Liver (tissue), 9 donors: ENCODE results near the gene LASP1. TPM values are rescaled to one million over a fixed set of nuclear protein-coding genes. Genes with fewer than 3 reads are reported as not detected.

Experiments used
- DNase-seq: peaks from one replicate; pipeline ENCODE4 v3.0.0-alpha.2; 2017; ENCODE audit warnings: low spot score
- H3K27ac ChIP-seq, 2 donors: one replicate each; pipeline ENCODE4 v1.7.0; 2013; ENCODE audit warnings: inconsistent platforms in 2 of 2, low read length in 2 of 2, control low read depth in 1 of 2, low read depth in 1 of 2, mild to moderate bottlenecking in 1 of 2
- H3K27me3 ChIP-seq, 4 donors: one replicate each; pipeline versions ENCODE4 v1.6.1 to v1.7.0; 2013; ENCODE audit warnings: low read length in 3 of 4, inconsistent platforms in 1 of 4, mild to moderate bottlenecking in 1 of 4, moderate library complexity in 1 of 4; ENCODE audit not compliant: control insufficient read depth in 4 of 4, insufficient read depth in 4 of 4
- H3K36me3 ChIP-seq, 4 donors: one replicate each; pipeline versions ENCODE4 v1.6.1 to v1.7.0; 2013; ENCODE audit warnings: low read length in 3 of 4, mild to moderate bottlenecking in 3 of 4, low read depth in 1 of 4, moderate library complexity in 1 of 4; ENCODE audit not compliant: control insufficient read depth in 4 of 4, insufficient read depth in 3 of 4
- H3K4me1 ChIP-seq, 4 donors: one replicate each; pipeline versions ENCODE4 v1.6.1 to v1.7.0; 2013; ENCODE audit warnings: low read length in 3 of 4, mild to moderate bottlenecking in 3 of 4, moderate library complexity in 1 of 4; ENCODE audit not compliant: control insufficient read depth in 4 of 4, insufficient read depth in 4 of 4
- H3K4me3 ChIP-seq, 3 donors: one replicate each; pipeline versions ENCODE4 v1.6.1 to v1.7.0; 2013; ENCODE audit warnings: low read length in 3 of 3, control low read depth in 1 of 3, low read depth in 1 of 3, mild to moderate bottlenecking in 1 of 3
- H3K9ac ChIP-seq, 2 donors: one replicate each; pipeline ENCODE4 v1.7.0; 2013; ENCODE audit warnings: low read length in 2 of 2, mild to moderate bottlenecking in 2 of 2, moderate library complexity in 2 of 2, control low read depth in 1 of 2, low read depth in 1 of 2
- H3K9me3 ChIP-seq, 4 donors: one replicate each; pipeline versions ENCODE4 v1.6.1 to v1.7.0; 2013; ENCODE audit warnings: low read length in 3 of 4; ENCODE audit not compliant: control insufficient read depth in 4 of 4
- ATF3 ChIP-seq: IDR thresholded peaks from 2 replicates; pipeline ENCODE4 v1.6.1; 2016; ENCODE audit warnings: antibody characterized with exemption
- CTCF ChIP-seq: fragments of 150-350 bp; IDR thresholded peaks from 2 replicates; pipeline ENCODE4 v1.5.1; 2017; ENCODE audit warnings: improper control_type of control experiment, low read depth, low read length; ENCODE audit not compliant: missing input control
- EGR1 ChIP-seq, 2 donors: IDR thresholded peaks; 2 replicates each; pipeline ENCODE4 v1.6.1; 2016 to 2018; ENCODE audit warnings: antibody characterized with exemption in 2 of 2, low read depth in 2 of 2
- FOXA1 ChIP-seq: IDR thresholded peaks from 2 replicates; pipeline ENCODE4 v1.6.1; 2016; ENCODE audit warnings: antibody characterized with exemption
- FOXA2 ChIP-seq: IDR thresholded peaks from 2 replicates; pipeline ENCODE4 v1.6.1; 2016; ENCODE audit warnings: antibody characterized with exemption
- GABPA ChIP-seq, 2 donors: IDR thresholded peaks in 1 of 2; conservative IDR thresholded peaks in 1 of 2; 2 replicates each; pipeline ENCODE4 v1.6.1; 2016; ENCODE audit warnings: antibody characterized with exemption in 2 of 2, mild to moderate bottlenecking in 1 of 2, moderate library complexity in 1 of 2
- HNF4A ChIP-seq, 2 donors: conservative IDR thresholded peaks; 2 replicates each; pipeline ENCODE4 v1.6.1; 2016; ENCODE audit warnings: antibody characterized with exemption in 2 of 2, mild to moderate bottlenecking in 2 of 2
- HNF4G ChIP-seq: IDR thresholded peaks from 2 replicates; pipeline ENCODE4 v1.6.1; 2016; ENCODE audit warnings: antibody characterized with exemption
- JUND ChIP-seq, 2 donors: IDR thresholded peaks; 2 replicates each; pipeline ENCODE4 v1.6.1; 2016; ENCODE audit warnings: antibody characterized with exemption in 2 of 2
- NR2F2 ChIP-seq: IDR thresholded peaks from 2 replicates; pipeline ENCODE4 v1.6.1; 2016; ENCODE audit warnings: antibody characterized with exemption
- RAD21 ChIP-seq, 2 donors: IDR thresholded peaks; 2 replicates each; pipeline ENCODE4 v1.6.1; 2016; ENCODE audit warnings: antibody characterized with exemption in 2 of 2, mild to moderate bottlenecking in 2 of 2
- RXRA ChIP-seq, 2 donors: IDR thresholded peaks; 2 replicates each; pipeline ENCODE4 v1.6.1; 2017 to 2018; ENCODE audit warnings: antibody characterized with exemption in 2 of 2, mild to moderate bottlenecking in 1 of 2
- SP1 ChIP-seq: IDR thresholded peaks from 2 replicates; pipeline ENCODE4 v1.6.1; 2018; ENCODE audit warnings: antibody characterized with exemption, mild to moderate bottlenecking
- TAF1 ChIP-seq: conservative IDR thresholded peaks from 2 replicates; pipeline ENCODE4 v1.6.1; 2016; ENCODE audit warnings: antibody characterized with exemption, mild to moderate bottlenecking
- YY1 ChIP-seq: IDR thresholded peaks from 2 replicates; pipeline ENCODE4 v1.6.1; 2016; ENCODE audit warnings: antibody characterized with exemption, mild to moderate bottlenecking
- WGBS: extraction: QIAGEN DNeasy Blood & Tissue Kit; methylation state at CpG from one replicate; pipeline ENCODE4 v1.1.7; 2013; 5-methylcytosine and 5-hydroxymethylcytosine counted together
- polyA plus RNA-seq, 2 donors: library from polyadenylated mRNA; stranded (reverse) in 1 of 2; unstranded in 1 of 2; fragments of 200-250 nt in 1 of 2; fragments of >200 nt in 1 of 2; fragmentation: Nextera tagmentation in 1 of 2; extraction: Ambion mirVana in 1 of 2; gene quantifications; one replicate each; pipeline versions ENCODE4 v1.2.1 to v1.2.3, GENCODE V29; 2013 to 2015
- total RNA-seq, 2 donors: library from RNA; depleted of rRNA; stranded (reverse); fragments of >200 nt; gene quantifications; one replicate each; pipeline ENCODE4 v1.2.3, GENCODE V29; 2014
- TF ChIP-seq, protein P1 (sequence below): IDR thresholded peaks from 2 replicates; pipeline ENCODE4 v1.6.1; 2016; ENCODE audit warnings: antibody characterized with exemption
- TF ChIP-seq, protein P2 (sequence below): IDR thresholded peaks from 2 replicates; pipeline ENCODE4 v1.6.1; 2016; ENCODE audit warnings: antibody characterized with exemption
- TF ChIP-seq, protein P3 (sequence below): IDR thresholded peaks from 2 replicates; pipeline ENCODE4 v1.6.1; 2016; ENCODE audit warnings: antibody characterized with exemption, mild to moderate bottlenecking
- donor health status: healthy.
- donor health status: healthy.
- donor health status: healthy.
- donor health status: healthy.
- donor health status: healthy.

Gene LASP1
- total and polyA plus RNA-seq, 4 donors: 18.2 to 77.7 (median 68.4) TPM

GRCh38 chr17:38867968-38868816 lies 1.7 kb upstream of the LASP1 start:
- peaks cover 0 to 30% (median 22%) of the 10 kb centered on the region in 4 donors for H3K4me1 ChIP-seq
- no peak for DNase-seq
- TF ChIP-seq NR2F2 (peak; percentile 81), SP1 (no peak), RXRA (IDR thresholded peaks at IDR 0.05) (peak; percentile 18 to 39), CTCF (no peak)
- no peaks in the 10 kb centered on the region for H3K27me3 ChIP-seq
- H3K9ac ChIP-seq: peak overlapping the region; percentile 56 to 69
- peak overlapping the region; percentile 74 to 88 (median 76) for H3K4me3 ChIP-seq
- H3K27ac ChIP-seq: peak overlapping the region; percentile 95 to 96
- WGBS: 39% methylated on average over 25 of the region's 25 CpGs
- no peaks in the 10 kb centered on the region for H3K9me3 ChIP-seq
- H3K36me3 ChIP-seq: no peaks in the 10 kb centered on the region

- peak; percentile 96 for DNase-seq
- TF ChIP-seq HNF4G: no peak
- no peak for TF ChIP-seq FOXA2
- TF ChIP-seq FOXA1: peak; percentile 10
- no peak for TF ChIP-seq EGR1 (IDR thresholded peaks at IDR 0.05; ENCODE audit: low read depth in 2 of 2)
- TF ChIP-seq CTCF: no peak
- peak; percentile 75 for TF ChIP-seq NR2F2
- peak in 1 of 2 donors; percentile 5 for TF ChIP-seq RAD21 (IDR thresholded peaks at IDR 0.05)
- no peak for TF ChIP-seq SP1
- TF ChIP-seq, protein P1, sequence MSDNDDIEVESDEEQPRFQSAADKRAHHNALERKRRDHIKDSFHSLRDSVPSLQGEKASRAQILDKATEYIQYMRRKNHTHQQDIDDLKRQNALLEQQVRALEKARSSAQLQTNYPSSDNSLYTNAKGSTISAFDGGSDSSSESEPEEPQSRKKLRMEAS: peak; percentile 44
- no peak for TF ChIP-seq JUND (IDR thresholded peaks at IDR 0.05)
- no peak for TF ChIP-seq GABPA (IDR thresholded peaks at IDR 0.05 in 1 of 2, conservative IDR thresholded peaks at IDR 0.05 in 1 of 2)
- TF ChIP-seq, protein P2, sequence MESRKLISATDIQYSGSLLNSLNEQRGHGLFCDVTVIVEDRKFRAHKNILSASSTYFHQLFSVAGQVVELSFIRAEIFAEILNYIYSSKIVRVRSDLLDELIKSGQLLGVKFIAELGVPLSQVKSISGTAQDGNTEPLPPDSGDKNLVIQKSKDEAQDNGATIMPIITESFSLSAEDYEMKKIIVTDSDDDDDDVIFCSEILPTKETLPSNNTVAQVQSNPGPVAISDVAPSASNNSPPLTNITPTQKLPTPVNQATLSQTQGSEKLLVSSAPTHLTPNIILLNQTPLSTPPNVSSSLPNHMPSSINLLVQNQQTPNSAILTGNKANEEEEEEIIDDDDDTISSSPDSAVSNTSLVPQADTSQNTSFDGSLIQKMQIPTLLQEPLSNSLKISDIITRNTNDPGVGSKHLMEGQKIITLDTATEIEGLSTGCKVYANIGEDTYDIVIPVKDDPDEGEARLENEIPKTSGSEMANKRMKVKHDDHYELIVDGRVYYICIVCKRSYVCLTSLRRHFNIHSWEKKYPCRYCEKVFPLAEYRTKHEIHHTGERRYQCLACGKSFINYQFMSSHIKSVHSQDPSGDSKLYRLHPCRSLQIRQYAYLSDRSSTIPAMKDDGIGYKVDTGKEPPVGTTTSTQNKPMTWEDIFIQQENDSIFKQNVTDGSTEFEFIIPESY: peak; percentile 29
- peak; percentile 99 for TF ChIP-seq ATF3
- TF ChIP-seq, protein P3, sequence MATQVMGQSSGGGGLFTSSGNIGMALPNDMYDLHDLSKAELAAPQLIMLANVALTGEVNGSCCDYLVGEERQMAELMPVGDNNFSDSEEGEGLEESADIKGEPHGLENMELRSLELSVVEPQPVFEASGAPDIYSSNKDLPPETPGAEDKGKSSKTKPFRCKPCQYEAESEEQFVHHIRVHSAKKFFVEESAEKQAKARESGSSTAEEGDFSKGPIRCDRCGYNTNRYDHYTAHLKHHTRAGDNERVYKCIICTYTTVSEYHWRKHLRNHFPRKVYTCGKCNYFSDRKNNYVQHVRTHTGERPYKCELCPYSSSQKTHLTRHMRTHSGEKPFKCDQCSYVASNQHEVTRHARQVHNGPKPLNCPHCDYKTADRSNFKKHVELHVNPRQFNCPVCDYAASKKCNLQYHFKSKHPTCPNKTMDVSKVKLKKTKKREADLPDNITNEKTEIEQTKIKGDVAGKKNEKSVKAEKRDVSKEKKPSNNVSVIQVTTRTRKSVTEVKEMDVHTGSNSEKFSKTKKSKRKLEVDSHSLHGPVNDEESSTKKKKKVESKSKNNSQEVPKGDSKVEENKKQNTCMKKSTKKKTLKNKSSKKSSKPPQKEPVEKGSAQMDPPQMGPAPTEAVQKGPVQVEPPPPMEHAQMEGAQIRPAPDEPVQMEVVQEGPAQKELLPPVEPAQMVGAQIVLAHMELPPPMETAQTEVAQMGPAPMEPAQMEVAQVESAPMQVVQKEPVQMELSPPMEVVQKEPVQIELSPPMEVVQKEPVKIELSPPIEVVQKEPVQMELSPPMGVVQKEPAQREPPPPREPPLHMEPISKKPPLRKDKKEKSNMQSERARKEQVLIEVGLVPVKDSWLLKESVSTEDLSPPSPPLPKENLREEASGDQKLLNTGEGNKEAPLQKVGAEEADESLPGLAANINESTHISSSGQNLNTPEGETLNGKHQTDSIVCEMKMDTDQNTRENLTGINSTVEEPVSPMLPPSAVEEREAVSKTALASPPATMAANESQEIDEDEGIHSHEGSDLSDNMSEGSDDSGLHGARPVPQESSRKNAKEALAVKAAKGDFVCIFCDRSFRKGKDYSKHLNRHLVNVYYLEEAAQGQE: no peak
- TF ChIP-seq HNF4A (conservative IDR thresholded peaks at IDR 0.05): peak in 1 of 2 donors; percentile 4
- TF ChIP-seq RXRA (IDR thresholded peaks at IDR 0.05): peak; percentile 26 to 29
- TF ChIP-seq TAF1: peak; percentile 58
- TF ChIP-seq YY1: peak; percentile 52
- no peaks in the 10 kb centered on the region for H3K36me3 ChIP-seq
- H3K4me3 ChIP-seq: peak overlapping the region; percentile 74 to 88 (median 76)
- H3K9me3 ChIP-seq: no peaks in the 10 kb centered on the region
- 2% methylated on average over 26 of the region's 26 CpGs for whole genome bisulfite sequencing
- H3K27me3 ChIP-seq: no peaks in the 10 kb centered on the region
- H3K4me1 ChIP-seq: peaks cover 0 to 38% (median 29%) of the 10 kb centered on the region in 4 donors
- H3K9ac ChIP-seq: peak overlapping the region; percentile 60 to 69
- H3K27ac ChIP-seq: peak overlapping the region; percentile 95 to 96
Measured at GRCh38 chr17:38868817-38869525, 887 bp upstream of the LASP1 start.
